HepG2 (cell line): ENCODE data around the gene UBE2O. TPM values are rescaled to one million over a fixed set of nuclear protein-coding genes. Genes with fewer than 3 reads are reported as not detected.

Experiments
- AGO2 ChIP-seq: fragments of 200-400 bp; formaldehyde crosslinking; optimal IDR thresholded peaks from 2 replicates; pipeline ENCODE3; 2017; ENCODE audit warnings: mild to moderate bottlenecking, low read depth, low read length, moderate library complexity
- ARNT ChIP-seq: fragments of 450-650 bp; IDR thresholded peaks from 2 replicates; pipeline ENCODE4 v1.6.1; 2017
- DMAP1 ChIP-seq: IDR thresholded peaks from 2 replicates; pipeline ENCODE4 v1.6.1; 2016
- FOXJ3 ChIP-seq: sonication (generic); formaldehyde crosslinking; IDR thresholded peaks from 2 replicates; pipeline ENCODE4 v1.4.0; 2020; ENCODE audit warnings: missing genetic modification reagents, mild to moderate bottlenecking, borderline replicate concordance
- JDP2 ChIP-seq: sonication (generic); formaldehyde crosslinking; IDR thresholded peaks from 2 replicates; pipeline ENCODE4 v1.8.1; 2022; ENCODE audit warnings: missing genetic modification reagents, borderline replicate concordance
- KDM2A ChIP-seq: sonication (generic); formaldehyde crosslinking; IDR thresholded peaks from 2 replicates; pipeline ENCODE4 v1.4.0; 2020; ENCODE audit warnings: low read depth, missing genetic modification reagents, borderline replicate concordance
- SCMH1 ChIP-seq: sonication (generic); formaldehyde crosslinking; IDR thresholded peaks from 2 replicates; pipeline ENCODE4 v1.9.0; 2021; ENCODE audit warnings: missing genetic modification reagents, mild to moderate bottlenecking, borderline replicate concordance
- U2AF2 ChIP-seq: fragments of 200-400 bp; formaldehyde crosslinking; IDR thresholded peaks from 2 replicates; pipeline ENCODE4 v1.6.1; 2017; ENCODE audit warnings: low read depth, mild to moderate bottlenecking, low read length
- XBP1 ChIP-seq: sonication (generic); formaldehyde crosslinking; IDR thresholded peaks from 2 replicates; pipeline ENCODE4 v1.5.0; 2020; ENCODE audit warnings: missing genetic modification reagents
- ZFY ChIP-seq: sonication (generic); formaldehyde crosslinking; IDR thresholded peaks from 2 replicates; pipeline ENCODE4 v1.4.0; 2020; ENCODE audit warnings: missing genetic modification reagents
- ZNF10 ChIP-seq: sonication (generic); formaldehyde crosslinking; IDR thresholded peaks from 2 replicates; pipeline ENCODE4 v1.4.0; 2020; ENCODE audit warnings: mild to moderate bottlenecking, low read depth, missing genetic modification reagents, borderline replicate concordance
- ZNF12 ChIP-seq: sonication (generic); formaldehyde crosslinking; IDR thresholded peaks from 2 replicates; pipeline ENCODE4 v1.5.0; 2020; ENCODE audit warnings: missing genetic modification reagents
- ZNF230 ChIP-seq: sonication (generic); formaldehyde crosslinking; IDR thresholded peaks from 2 replicates; pipeline ENCODE4 v1.4.0; 2020; ENCODE audit warnings: mild to moderate bottlenecking, missing genetic modification reagents
- ZNF274 ChIP-seq: sonication (generic); formaldehyde crosslinking; IDR thresholded peaks from 2 replicates; pipeline ENCODE4 v1.5.1; 2020; ENCODE audit warnings: mild to moderate bottlenecking, missing genetic modification reagents
- ZNF446 ChIP-seq: sonication (generic); formaldehyde crosslinking; IDR thresholded peaks from 2 replicates; pipeline ENCODE4 v1.5.0; 2020; ENCODE audit warnings: mild to moderate bottlenecking, missing genetic modification reagents
- ZNF460 ChIP-seq: sonication (generic); formaldehyde crosslinking; IDR thresholded peaks from 2 replicates; pipeline ENCODE4 v1.5.1; 2020; ENCODE audit warnings: missing genetic modification reagents, mild to moderate bottlenecking, borderline replicate concordance
- ZNF577 ChIP-seq: sonication (generic); formaldehyde crosslinking; IDR thresholded peaks from 2 replicates; pipeline ENCODE4 v1.4.0; 2020; ENCODE audit warnings: mild to moderate bottlenecking, low read depth, missing genetic modification reagents, borderline replicate concordance
- polyA plus RNA-seq, 8 experiments: library from polyadenylated mRNA; depleted of rRNA in 3 of 8; stranded (reverse) in 7 of 8; unstranded in 1 of 8; fragments of >200 nt; fragmentation: Illumina TruSeq in 4 of 8; extraction: Trizol in 4 of 8; gene quantifications; 2 replicates each; pipeline versions ENCODE4 v1.2.1 to v1.2.3, GENCODE V29; 2011 to 2016; ENCODE audit warnings: low read depth in 4 of 8, missing spikeins in 1 of 8, mixed read lengths in 1 of 8; ENCODE audit not compliant: insufficient read depth in 1 of 8
- total RNA-seq, 5 experiments: library from RNA; depleted of rRNA; stranded (reverse); fragments of >200 nt; fragmentation: Illumina TruSeq; extraction: Trizol; gene quantifications; 2 replicates each; pipeline ENCODE4 v1.2.3, GENCODE V29; 2016; ENCODE audit warnings: low read depth in 1 of 5
- TF ChIP-seq, protein P1 (sequence below): sonication (generic); formaldehyde crosslinking; IDR thresholded peaks from 2 replicates; pipeline ENCODE4 v1.4.0; 2020; ENCODE audit warnings: missing genetic modification reagents, borderline replicate concordance
- TF ChIP-seq, protein P2 (sequence below): sonication (generic); formaldehyde crosslinking; conservative IDR thresholded peaks from 2 replicates; pipeline ENCODE4 v1.8.0; 2022; ENCODE audit warnings: low read depth, missing genetic modification reagents
- TF ChIP-seq, protein P3 (sequence below): sonication (generic); formaldehyde crosslinking; IDR thresholded peaks from 2 replicates; pipeline ENCODE4 v1.5.1; 2020; ENCODE audit warnings: missing genetic modification reagents, mild to moderate bottlenecking, borderline replicate concordance
- TF ChIP-seq, protein P4 (sequence below): sonication (generic); formaldehyde crosslinking; IDR thresholded peaks from 2 replicates; pipeline ENCODE4 v1.5.0; 2020; ENCODE audit warnings: mild to moderate bottlenecking, missing genetic modification reagents
- TF ChIP-seq, protein P5 (sequence below): sonication (generic); formaldehyde crosslinking; IDR thresholded peaks from 2 replicates; pipeline ENCODE4 v1.4.0; 2020; ENCODE audit warnings: mild to moderate bottlenecking, missing genetic modification reagents

The UBE2O gene
- total and polyA plus RNA-seq, 2 of the 13 experiments (the other 11 are each of a cell fraction or from before 2014, with no cell fraction given) = 21.5 to 23.5 TPM

DNA sequence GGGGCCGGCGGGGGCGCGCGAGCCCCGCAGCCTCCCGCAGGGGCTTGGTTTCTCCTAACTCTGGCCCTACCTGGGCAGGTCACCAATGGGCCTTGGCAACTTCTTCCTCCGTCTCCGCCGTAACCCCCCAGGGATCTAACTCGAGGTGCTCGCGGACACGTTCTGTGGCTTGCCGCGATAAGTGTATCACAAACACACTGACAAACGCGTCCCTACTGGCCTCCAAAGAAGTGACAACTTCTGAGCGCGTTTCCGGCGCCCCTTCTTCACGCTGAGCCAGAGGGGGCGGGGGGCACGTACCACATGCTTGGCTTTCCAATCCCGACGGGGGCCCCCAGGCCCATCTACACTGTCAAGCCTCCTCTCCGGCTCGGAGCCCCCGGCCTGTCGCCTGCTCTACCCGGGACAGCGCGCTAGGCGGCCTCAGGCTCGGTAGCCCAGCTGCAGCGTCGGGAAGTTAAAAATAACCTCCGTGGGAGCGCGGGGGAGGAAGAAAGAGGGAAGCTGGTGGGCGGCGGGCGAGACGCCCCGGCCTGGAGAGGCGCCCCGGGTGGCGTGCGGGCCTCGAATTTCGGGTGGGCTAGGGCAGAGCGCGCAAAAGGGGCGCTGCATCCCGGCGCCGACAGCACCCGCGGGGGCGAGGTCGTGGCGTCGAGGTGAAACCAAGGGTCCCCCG, 69.3 kb downstream of the UBE2O start (continued):
- TF ChIP-seq, protein P1, sequence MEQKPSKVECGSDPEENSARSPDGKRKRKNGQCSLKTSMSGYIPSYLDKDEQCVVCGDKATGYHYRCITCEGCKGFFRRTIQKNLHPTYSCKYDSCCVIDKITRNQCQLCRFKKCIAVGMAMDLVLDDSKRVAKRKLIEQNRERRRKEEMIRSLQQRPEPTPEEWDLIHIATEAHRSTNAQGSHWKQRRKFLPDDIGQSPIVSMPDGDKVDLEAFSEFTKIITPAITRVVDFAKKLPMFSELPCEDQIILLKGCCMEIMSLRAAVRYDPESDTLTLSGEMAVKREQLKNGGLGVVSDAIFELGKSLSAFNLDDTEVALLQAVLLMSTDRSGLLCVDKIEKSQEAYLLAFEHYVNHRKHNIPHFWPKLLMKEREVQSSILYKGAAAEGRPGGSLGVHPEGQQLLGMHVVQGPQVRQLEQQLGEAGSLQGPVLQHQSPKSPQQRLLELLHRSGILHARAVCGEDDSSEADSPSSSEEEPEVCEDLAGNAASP = peak; percentile 75
- TF ChIP-seq ZNF230 = no peak
- no peak for TF ChIP-seq ZNF10 (CRISPR knock-in tag)
- TF ChIP-seq FOXJ3 (CRISPR knock-in tag) = no peak
- no peak for TF ChIP-seq ZFY
- TF ChIP-seq U2AF2 = 0 out of 2 replicates have a peak, but pooled peaks have one; percentile 81
- TF ChIP-seq, protein P2, sequence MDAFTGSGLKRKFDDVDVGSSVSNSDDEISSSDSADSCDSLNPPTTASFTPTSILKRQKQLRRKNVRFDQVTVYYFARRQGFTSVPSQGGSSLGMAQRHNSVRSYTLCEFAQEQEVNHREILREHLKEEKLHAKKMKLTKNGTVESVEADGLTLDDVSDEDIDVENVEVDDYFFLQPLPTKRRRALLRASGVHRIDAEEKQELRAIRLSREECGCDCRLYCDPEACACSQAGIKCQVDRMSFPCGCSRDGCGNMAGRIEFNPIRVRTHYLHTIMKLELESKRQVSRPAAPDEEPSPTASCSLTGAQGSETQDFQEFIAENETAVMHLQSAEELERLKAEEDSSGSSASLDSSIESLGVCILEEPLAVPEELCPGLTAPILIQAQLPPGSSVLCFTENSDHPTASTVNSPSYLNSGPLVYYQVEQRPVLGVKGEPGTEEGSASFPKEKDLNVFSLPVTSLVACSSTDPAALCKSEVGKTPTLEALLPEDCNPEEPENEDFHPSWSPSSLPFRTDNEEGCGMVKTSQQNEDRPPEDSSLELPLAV (CRISPR knock-in tag) = no peak
- TF ChIP-seq ZNF446 (CRISPR knock-in tag) = peak; percentile 89
- peak; percentile 99 for TF ChIP-seq AGO2
- no peak for TF ChIP-seq ARNT
- TF ChIP-seq KDM2A (CRISPR knock-in tag) = peak; percentile 91
- TF ChIP-seq, protein P3, sequence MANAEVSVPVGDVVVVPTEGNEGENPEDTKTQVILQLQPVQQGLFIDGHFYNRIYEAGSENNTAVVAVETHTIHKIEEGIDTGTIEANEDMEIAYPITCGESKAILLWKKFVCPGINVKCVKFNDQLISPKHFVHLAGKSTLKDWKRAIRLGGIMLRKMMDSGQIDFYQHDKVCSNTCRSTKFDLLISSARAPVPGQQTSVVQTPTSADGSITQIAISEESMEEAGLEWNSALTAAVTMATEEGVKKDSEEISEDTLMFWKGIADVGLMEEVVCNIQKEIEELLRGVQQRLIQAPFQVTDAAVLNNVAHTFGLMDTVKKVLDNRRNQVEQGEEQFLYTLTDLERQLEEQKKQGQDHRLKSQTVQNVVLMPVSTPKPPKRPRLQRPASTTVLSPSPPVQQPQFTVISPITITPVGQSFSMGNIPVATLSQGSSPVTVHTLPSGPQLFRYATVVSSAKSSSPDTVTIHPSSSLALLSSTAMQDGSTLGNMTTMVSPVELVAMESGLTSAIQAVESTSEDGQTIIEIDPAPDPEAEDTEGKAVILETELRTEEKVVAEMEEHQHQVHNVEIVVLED (CRISPR knock-in tag) = no peak
- 0 out of 2 replicates have a peak, but pooled peaks have one; percentile 8 for TF ChIP-seq ZNF12 (CRISPR knock-in tag)
- TF ChIP-seq SCMH1 (CRISPR knock-in tag) = no peak
- 0 out of 2 replicates have a peak, but pooled peaks have one; percentile 17 for TF ChIP-seq JDP2 (CRISPR knock-in tag)
- no peak for TF ChIP-seq XBP1 (CRISPR knock-in tag)
- TF ChIP-seq ZNF577 (CRISPR knock-in tag) = no peak
- TF ChIP-seq, protein P4, sequence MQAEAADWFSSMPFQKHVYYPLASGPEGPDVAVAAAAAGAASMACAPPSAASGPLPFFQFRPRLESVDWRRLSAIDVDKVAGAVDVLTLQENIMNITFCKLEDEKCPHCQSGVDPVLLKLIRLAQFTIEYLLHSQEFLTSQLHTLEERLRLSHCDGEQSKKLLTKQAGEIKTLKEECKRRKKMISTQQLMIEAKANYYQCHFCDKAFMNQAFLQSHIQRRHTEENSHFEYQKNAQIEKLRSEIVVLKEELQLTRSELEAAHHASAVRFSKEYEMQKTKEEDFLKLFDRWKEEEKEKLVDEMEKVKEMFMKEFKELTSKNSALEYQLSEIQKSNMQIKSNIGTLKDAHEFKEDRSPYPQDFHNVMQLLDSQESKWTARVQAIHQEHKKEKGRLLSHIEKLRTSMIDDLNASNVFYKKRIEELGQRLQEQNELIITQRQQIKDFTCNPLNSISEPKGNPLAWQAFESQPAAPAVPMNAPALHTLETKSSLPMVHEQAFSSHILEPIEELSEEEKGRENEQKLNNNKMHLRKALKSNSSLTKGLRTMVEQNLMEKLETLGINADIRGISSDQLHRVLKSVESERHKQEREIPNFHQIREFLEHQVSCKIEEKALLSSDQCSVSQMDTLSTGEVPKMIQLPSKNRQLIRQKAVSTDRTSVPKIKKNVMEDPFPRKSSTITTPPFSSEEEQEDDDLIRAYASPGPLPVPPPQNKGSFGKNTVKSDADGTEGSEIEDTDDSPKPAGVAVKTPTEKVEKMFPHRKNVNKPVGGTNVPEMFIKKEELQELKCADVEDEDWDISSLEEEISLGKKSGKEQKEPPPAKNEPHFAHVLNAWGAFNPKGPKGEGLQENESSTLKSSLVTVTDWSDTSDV (CRISPR knock-in tag) = peak; percentile 43; the same call in 1 of the 2 replicates
- no peak; the same call in none of the 2 replicates for TF ChIP-seq DMAP1
- 0 out of 2 replicates have a peak, but pooled peaks have one; percentile 15 for TF ChIP-seq ZNF274 (CRISPR knock-in tag)
- TF ChIP-seq, protein P5, sequence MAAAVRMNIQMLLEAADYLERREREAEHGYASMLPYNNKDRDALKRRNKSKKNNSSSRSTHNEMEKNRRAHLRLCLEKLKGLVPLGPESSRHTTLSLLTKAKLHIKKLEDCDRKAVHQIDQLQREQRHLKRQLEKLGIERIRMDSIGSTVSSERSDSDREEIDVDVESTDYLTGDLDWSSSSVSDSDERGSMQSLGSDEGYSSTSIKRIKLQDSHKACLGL (CRISPR knock-in tag) = peak; percentile 74
- no peak for TF ChIP-seq ZNF460 (CRISPR knock-in tag)
